Ovary (tissue), 3 donors: ENCODE measurements around the gene KCND3.

Experiments
- CTCF ChIP-seq, 3 donors: fragments of 450-650 bp in 2 of 3; fragments of 200-600 bp in 1 of 3; IDR thresholded peaks; one replicate each; pipeline versions ENCODE4 v1.5.1 to v1.8.0; 2016 to 2022; ENCODE audit warnings: antibody characterized with exemption in 3 of 3, mild to moderate bottlenecking in 1 of 3
- EP300 ChIP-seq: sonication (generic); formaldehyde crosslinking; IDR thresholded peaks from one replicate; pipeline ENCODE4 v1.6.1; 2017; ENCODE audit warnings: antibody characterized with exemption
- POLR2A ChIP-seq: fragments of 450-650 bp; IDR thresholded peaks from one replicate; pipeline ENCODE4 v1.6.1; 2017; ENCODE audit warnings: antibody characterized with exemption, mild to moderate bottlenecking, moderate library complexity
- donor health status: DM: no; HTN: no; CAD: no.

DNA sequence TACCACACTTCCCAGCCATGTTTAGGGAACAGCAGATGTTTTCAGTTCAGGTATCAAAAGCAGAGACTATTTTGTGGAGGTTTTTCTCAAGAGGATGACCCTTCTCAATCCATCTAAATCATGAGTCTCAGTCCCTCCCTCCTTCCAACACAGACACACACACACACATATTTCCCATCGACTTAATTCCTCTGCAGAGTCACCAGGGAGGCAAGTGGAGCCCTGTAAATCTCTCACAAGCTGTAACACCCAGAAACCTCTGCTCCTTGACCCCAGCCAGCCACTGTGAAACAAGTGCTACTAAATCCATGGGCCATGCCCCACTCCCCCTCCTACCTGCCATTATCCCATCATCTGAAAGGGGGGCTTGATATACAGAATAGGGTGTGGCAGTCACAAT is 10.6 kb upstream of the KCND3 start:
- TF ChIP-seq POLR2A (no peak), CTCF (IDR thresholded peaks at IDR 0.05) (no peak), EP300 (no peak)
